ENCODE measurements around the gene HDAC8. TPM values are rescaled to one million over a fixed set of nuclear protein-coding genes. Genes with fewer than 3 reads are reported as not detected.

HDAC8 gene
- total and polyA plus RNA-seq, 2 donors (not counting 1 experiment from before 2014, with no cell fraction given), result 13.3 to 41.9 TPM

DNA sequence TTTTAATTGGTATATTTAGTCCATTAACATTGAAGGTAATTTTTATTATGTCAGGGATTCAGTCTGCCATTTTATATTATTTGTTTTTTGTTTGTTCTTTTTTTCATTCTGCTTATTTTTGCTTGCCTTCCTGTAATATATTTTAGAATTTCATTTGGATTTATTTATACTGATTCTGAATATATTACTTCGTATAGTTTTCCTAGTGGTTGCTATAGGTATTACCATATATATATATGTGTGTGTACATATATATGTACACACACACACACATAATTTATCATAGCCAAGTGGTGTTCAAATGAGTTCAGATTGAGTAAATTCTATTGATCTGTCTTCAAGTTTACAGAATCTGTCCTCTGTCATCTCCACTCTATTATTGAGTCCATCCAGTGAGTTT is 278.1 kb downstream of the HDAC8 start:
- ChIA-PET CTCF (no interaction called here), POLR2A (no interaction called here)
- TF ChIP-seq, protein P1, sequence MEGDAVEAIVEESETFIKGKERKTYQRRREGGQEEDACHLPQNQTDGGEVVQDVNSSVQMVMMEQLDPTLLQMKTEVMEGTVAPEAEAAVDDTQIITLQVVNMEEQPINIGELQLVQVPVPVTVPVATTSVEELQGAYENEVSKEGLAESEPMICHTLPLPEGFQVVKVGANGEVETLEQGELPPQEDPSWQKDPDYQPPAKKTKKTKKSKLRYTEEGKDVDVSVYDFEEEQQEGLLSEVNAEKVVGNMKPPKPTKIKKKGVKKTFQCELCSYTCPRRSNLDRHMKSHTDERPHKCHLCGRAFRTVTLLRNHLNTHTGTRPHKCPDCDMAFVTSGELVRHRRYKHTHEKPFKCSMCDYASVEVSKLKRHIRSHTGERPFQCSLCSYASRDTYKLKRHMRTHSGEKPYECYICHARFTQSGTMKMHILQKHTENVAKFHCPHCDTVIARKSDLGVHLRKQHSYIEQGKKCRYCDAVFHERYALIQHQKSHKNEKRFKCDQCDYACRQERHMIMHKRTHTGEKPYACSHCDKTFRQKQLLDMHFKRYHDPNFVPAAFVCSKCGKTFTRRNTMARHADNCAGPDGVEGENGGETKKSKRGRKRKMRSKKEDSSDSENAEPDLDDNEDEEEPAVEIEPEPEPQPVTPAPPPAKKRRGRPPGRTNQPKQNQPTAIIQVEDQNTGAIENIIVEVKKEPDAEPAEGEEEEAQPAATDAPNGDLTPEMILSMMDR (IDR thresholded peaks at IDR 0.05), result peak; percentile 24
- TF ChIP-seq EZH2 (IDR thresholded peaks at IDR 0.05; ENCODE audit: borderline replicate concordance, insufficient read depth, low read depth, low read length, poor library complexity, severe bottlenecking), result no peak
- no peak overlapping the region for H3K27ac ChIP-seq (ENCODE audit: low read length in 2 of 2)
- no peaks in the 10 kb centered on the region for H3K4me1 ChIP-seq (ENCODE audit: control insufficient read depth in 2 of 2, insufficient read depth in 2 of 2, low read length in 2 of 2)
- intact Hi-C loops (cut with micrococcal nuclease), result no loop called here
- no peak overlapping the region for H3K9ac ChIP-seq (ENCODE audit: low read length)
- no peak for ATAC-seq (ENCODE audit: low read depth)
- no peaks in the 10 kb centered on the region for H3K36me3 ChIP-seq (replicated peaks in 1 of 2; ENCODE audit: control extremely low read depth in 1 of 2, control insufficient read depth in 1 of 2, extremely low read depth in 1 of 2, insufficient read depth in 2 of 2, low read length in 1 of 2)
- no peaks in the 10 kb centered on the region for H3K9me3 Mint-ChIP-seq (ENCODE audit: insufficient read depth)
- H3K79me2 ChIP-seq (ENCODE audit: control insufficient read depth, insufficient read depth, low read length), result no peaks in the 10 kb centered on the region
- H3K9me3 ChIP-seq (ENCODE audit: control extremely low read depth in 1 of 3, control insufficient read depth in 2 of 3, insufficient read depth in 1 of 3, low read length in 2 of 3), result no peaks in the 10 kb centered on the region
- no peaks in the 10 kb centered on the region for H4K20me1 ChIP-seq (ENCODE audit: control insufficient read depth, insufficient read depth, low read length, poor library complexity, severe bottlenecking)
- no peak for DNase-seq
- H3K4me1 Mint-ChIP-seq, result no peaks in the 10 kb centered on the region
- no peak overlapping the region for H3K4me2 ChIP-seq (replicated peaks; ENCODE audit: low read depth, low read length, poor library complexity, severe bottlenecking)
- no CpG with 5 or more reads among the region's 1 CpG for WGBS (ENCODE audit: insufficient coverage)
- H2AFZ ChIP-seq (ENCODE audit: insufficient read depth, low read depth, low read length, poor library complexity, severe bottlenecking), result no peak overlapping the region
- H3K4me3 ChIP-seq (ENCODE audit: control extremely low read depth in 1 of 5, extremely low read depth in 1 of 5, insufficient read depth in 1 of 5, low read depth in 2 of 5, low read length in 4 of 5), result no peak overlapping the region
- peaks cover 41% of the 10 kb centered on the region for H3K27me3 Mint-ChIP-seq
- no peak overlapping the region for H3K4me3 Mint-ChIP-seq
- no peak overlapping the region for H3K27ac Mint-ChIP-seq
- H3K27me3 ChIP-seq (replicated peaks in 1 of 4; ENCODE audit: control extremely low read depth in 1 of 4, control insufficient read depth in 3 of 4, insufficient read depth in 4 of 4, low read length in 3 of 4), result peaks cover 0 to 9% (median 2%) of the 10 kb centered on the region in 4 experiments

DNA sequence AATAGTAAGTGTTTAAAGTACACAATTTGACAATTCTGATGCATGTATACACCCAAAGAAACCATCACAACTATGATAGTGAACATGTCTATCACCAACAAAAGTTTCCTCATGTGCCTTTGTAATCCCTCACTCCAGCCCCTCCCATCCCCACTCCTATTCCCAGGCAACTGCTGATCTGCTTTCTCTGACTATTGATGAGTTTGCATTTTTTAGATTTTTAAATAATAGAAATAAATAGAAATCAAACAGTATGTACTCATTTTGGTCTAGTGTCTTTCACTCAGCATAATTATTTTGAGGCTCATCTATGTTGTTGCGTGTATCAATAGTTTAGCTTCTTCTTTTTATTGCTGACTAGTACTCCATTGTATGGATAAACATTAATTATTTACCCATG is 290.3 kb downstream of the HDAC8 start:
- intact Hi-C loops (cut with micrococcal nuclease), result no loop called here

More for the DNA sequence above, 290.3 kb downstream of the HDAC8 start:
- no CpG with 5 or more reads among the region's 1 CpG for WGBS (ENCODE audit: insufficient coverage)
- no peak overlapping the region for H2AFZ ChIP-seq (ENCODE audit: insufficient read depth, low read depth, low read length, poor library complexity, severe bottlenecking)
- H4K20me1 ChIP-seq (ENCODE audit: control insufficient read depth, insufficient read depth, low read length, poor library complexity, severe bottlenecking), result no peaks in the 10 kb centered on the region
- Mint-ChIP-seq H3K4me1 (peaks cover under 1% of the 10 kb centered on the region), H3K27me3 (no peaks in the 10 kb centered on the region), H3K9me3 (ENCODE audit: insufficient read depth) (no peaks in the 10 kb centered on the region), H3K27ac (no peak overlapping the region), H3K4me3 (no peak overlapping the region)
- no peak overlapping the region for H3K4me3 ChIP-seq (ENCODE audit: control extremely low read depth in 1 of 5, extremely low read depth in 1 of 5, insufficient read depth in 1 of 5, low read depth in 2 of 5, low read length in 4 of 5)
- H3K27me3 ChIP-seq (replicated peaks in 1 of 4; ENCODE audit: control extremely low read depth in 1 of 4, control insufficient read depth in 3 of 4, insufficient read depth in 4 of 4, low read length in 3 of 4), result peaks cover 0 to 3% (median 0%) of the 10 kb centered on the region in 4 experiments
- POLR2A ChIA-PET, result no interaction called here
- H3K9ac ChIP-seq (ENCODE audit: low read length), result no peak overlapping the region
- H3K27ac ChIP-seq (ENCODE audit: low read length in 2 of 2), result no peak overlapping the region
- CTCF ChIA-PET, result no interaction called here
- H3K9me3 ChIP-seq (ENCODE audit: control extremely low read depth in 1 of 3, control insufficient read depth in 2 of 3, insufficient read depth in 1 of 3, low read length in 2 of 3), result no peaks in the 10 kb centered on the region
- no peaks in the 10 kb centered on the region for H3K36me3 ChIP-seq (replicated peaks in 1 of 2; ENCODE audit: control extremely low read depth in 1 of 2, control insufficient read depth in 1 of 2, extremely low read depth in 1 of 2, insufficient read depth in 2 of 2, low read length in 1 of 2)
- TF ChIP-seq EZH2 (IDR thresholded peaks at IDR 0.05; ENCODE audit: borderline replicate concordance, insufficient read depth, low read depth, low read length, poor library complexity, severe bottlenecking), result no peak
- TF ChIP-seq, protein P1 (IDR thresholded peaks at IDR 0.05), result no peak
- H3K79me2 ChIP-seq (ENCODE audit: control insufficient read depth, insufficient read depth, low read length), result no peaks in the 10 kb centered on the region
- ATAC-seq (ENCODE audit: low read depth) (no peak), DNase-seq (no peak)
- H3K4me2 ChIP-seq (replicated peaks; ENCODE audit: low read depth, low read length, poor library complexity, severe bottlenecking), result no peak overlapping the region
- peaks cover 0 to 1% of the 10 kb centered on the region in 2 donors for H3K4me1 ChIP-seq (ENCODE audit: control insufficient read depth in 2 of 2, insufficient read depth in 2 of 2, low read length in 2 of 2)

All from B cell (primary cell).